Measurements from ENCODE around the gene DKK1. TPM values are rescaled to one million over a fixed set of nuclear protein-coding genes. Genes with fewer than 3 reads are reported as not detected.
A peak's percentile ranks its signal among the peaks of the same experiment; 100 is the strongest.

The DKK1 gene
- 56.5 TPM for polyA plus RNA-seq (2013, experiment 1 of 2; ENCODE audit: insufficient read length)
- polyA plus RNA-seq (2013, experiment 2 of 2; ENCODE audit: insufficient read length), result 50.1 TPM

GRCh38 chr10:52313933-52314821 lies at the start of gene DKK1:
TSS of gene DKK1 (plus strand) at chr10:52314281. CDS start at chr10:52314435, 154 bp downstream.
- peak; percentile 77 for DNase-seq

- DNase-seq, result no peak
Measured at GRCh38 chr10:52265131-52265926, 48.8 kb upstream of the DKK1 start.

- no peak for DNase-seq
Measured at GRCh38 chr10:52266858-52267257, 47.2 kb upstream of the DKK1 start.

- no peak for DNase-seq
Measured at GRCh38 chr10:52268790-52269189, 45.3 kb upstream of the DKK1 start.

GRCh38 chr10:52269233-52269632 lies 44.8 kb upstream of the DKK1 start:
- no peak for DNase-seq

GRCh38 chr10:52276163-52276562 lies 37.9 kb upstream of the DKK1 start:
- no peak for DNase-seq

- no peak for DNase-seq
Measured at GRCh38 chr10:52276986-52277385, 37.1 kb upstream of the DKK1 start.

GRCh38 chr10:52279546-52279945 lies 34.5 kb upstream of the DKK1 start:
- no peak for DNase-seq

GRCh38 chr10:52280051-52280450 lies 34.0 kb upstream of the DKK1 start:
- no peak for DNase-seq

- peak; percentile 44 for DNase-seq
Measured at GRCh38 chr10:52283174-52283573, 30.9 kb upstream of the DKK1 start.

GRCh38 chr10:52284416-52285013 lies 29.6 kb upstream of the DKK1 start:
- DNase-seq, result no peak

GRCh38 chr10:52287866-52288265 lies 26.2 kb upstream of the DKK1 start:
- DNase-seq, result no peak

GRCh38 chr10:52297747-52298146 lies 16.3 kb upstream of the DKK1 start:
- no peak for DNase-seq

GRCh38 chr10:52300599-52301277 lies 13.3 kb upstream of the DKK1 start:
- DNase-seq, result no peak

GRCh38 chr10:52308251-52309031 lies 5.6 kb upstream of the DKK1 start:
- peak; percentile 69 for DNase-seq

- no peak for DNase-seq
Measured at GRCh38 chr10:52312942-52313255, 1.2 kb upstream of the DKK1 start.

- no peak for DNase-seq
Measured at GRCh38 chr10:52313256-52313932, 687 bp upstream of the DKK1 start.

- peak; percentile 51 for DNase-seq
Measured at GRCh38 chr10:52314822-52315552, 906 bp downstream of the DKK1 start.

- DNase-seq, result peak; percentile 48
Measured at GRCh38 chr10:52316001-52316400, 1.9 kb downstream of the DKK1 start.

- no peak for DNase-seq
Measured at GRCh38 chr10:52316500-52316899, 2.4 kb downstream of the DKK1 start.
